ENCODE results near the gene SNRPA1.
"Not testable (repeated sequence)": the region's sequence is repeated elsewhere in the genome, so short reads cannot be mapped to it uniquely, and the experiment has no call there.

Gene SNRPA1

GRCh38 chr15:101288905-101289513 lies 6.0 kb downstream of the SNRPA1 start:
- no peak for DNase-seq

GRCh38 chr15:101287342-101287741 lies 7.7 kb downstream of the SNRPA1 start:
- DNase-seq = not testable (repeated sequence)

- no peak for DNase-seq
Measured at GRCh38 chr15:101286471-101287114, 8.5 kb downstream of the SNRPA1 start.

GRCh38 chr15:101283931-101284330 lies 11.1 kb downstream of the SNRPA1 start:
- no peak for DNase-seq

- DNase-seq = no peak
Measured at GRCh38 chr15:101280007-101280406, 15.0 kb downstream of the SNRPA1 start.

- no peak for DNase-seq
Measured at GRCh38 chr15:101277943-101278564, 17.0 kb downstream of the SNRPA1 start.

- DNase-seq = peak; percentile 90
Measured at GRCh38 chr15:101277038-101277822, 17.8 kb downstream of the SNRPA1 start, which contains the start of gene SELENOS. SELENOS (minus strand) TSS chr15:101277485; CDS start chr15:101277417, 68 bp downstream.

GRCh38 chr15:101276501-101277037 lies 18.5 kb downstream of the SNRPA1 start:
- peak; percentile 59 for DNase-seq

GRCh38 chr15:101275018-101275417 lies 20.0 kb downstream of the SNRPA1 start:
- DNase-seq = no peak

GRCh38 chr15:101273534-101273933 lies 21.5 kb downstream of the SNRPA1 start:
- DNase-seq = no peak

- no peak for DNase-seq
Measured at GRCh38 chr15:101272584-101272983, 22.5 kb downstream of the SNRPA1 start.

- DNase-seq = no peak
Measured at GRCh38 chr15:101269479-101270223, 25.4 kb downstream of the SNRPA1 start.

- DNase-seq = no peak
Measured at GRCh38 chr15:101267320-101268104, 27.5 kb downstream of the SNRPA1 start.

GRCh38 chr15:101266787-101267186 lies 28.3 kb downstream of the SNRPA1 start:
- DNase-seq = no peak

GRCh38 chr15:101266034-101266433 lies 29.0 kb downstream of the SNRPA1 start:
- DNase-seq = no peak

GRCh38 chr15:101264911-101265641 lies 30.0 kb downstream of the SNRPA1 start:
- DNase-seq = no peak

GRCh38 chr15:101264011-101264410 lies 31.0 kb downstream of the SNRPA1 start:
- DNase-seq = no peak

GRCh38 chr15:101262551-101262950 lies 32.5 kb downstream of the SNRPA1 start:
- no peak for DNase-seq

- DNase-seq = peak; percentile 55
Measured at GRCh38 chr15:101258238-101259144, 36.6 kb downstream of the SNRPA1 start.

- DNase-seq = no peak
Measured at GRCh38 chr15:101256757-101257156, 38.3 kb downstream of the SNRPA1 start.
